ENCODE measurements around the gene ETV3L.

The ETV3L gene

GRCh38 chr1:157132111-157132510, 32.5 kb upstream of the ETV3L start:
- DNase-seq (ENCODE audit: low spot score): no peak

GRCh38 chr1:157131281-157131680, 31.7 kb upstream of the ETV3L start:
- no peak for DNase-seq (ENCODE audit: low spot score)

GRCh38 chr1:157124855-157125254, 25.2 kb upstream of the ETV3L start:
- DNase-seq (ENCODE audit: low spot score): no peak

GRCh38 chr1:157119448-157119847, 19.8 kb upstream of the ETV3L start:
- DNase-seq (ENCODE audit: low spot score): no peak

GRCh38 chr1:157119008-157119407, 19.4 kb upstream of the ETV3L start:
- DNase-seq (ENCODE audit: low spot score): no peak

- no peak for DNase-seq (ENCODE audit: low spot score)
These were observed 18.0 kb upstream of the ETV3L start for GRCh38 chr1:157117527-157118057.

GRCh38 chr1:157116737-157117103, 17.1 kb upstream of the ETV3L start:
- no peak for DNase-seq (ENCODE audit: low spot score)

GRCh38 chr1:157115851-157116736, 16.5 kb upstream of the ETV3L start:
- DNase-seq (ENCODE audit: low spot score): no peak

GRCh38 chr1:157115429-157115838, 15.8 kb upstream of the ETV3L start:
- no peak for DNase-seq (ENCODE audit: low spot score)

- no peak for DNase-seq (ENCODE audit: low spot score)
These were observed 14.8 kb upstream of the ETV3L start for GRCh38 chr1:157114183-157115121.

GRCh38 chr1:157113631-157114030, 14.0 kb upstream of the ETV3L start:
- no peak for DNase-seq (ENCODE audit: low spot score)

- no peak for DNase-seq (ENCODE audit: low spot score)
These were observed 13.5 kb upstream of the ETV3L start for GRCh38 chr1:157113106-157113505.

GRCh38 chr1:157112186-157112867, 12.7 kb upstream of the ETV3L start:
- no peak for DNase-seq (ENCODE audit: low spot score)

GRCh38 chr1:157111396-157112165, 12.0 kb upstream of the ETV3L start:
- DNase-seq (ENCODE audit: low spot score): no peak

GRCh38 chr1:157110686-157111085, 11.1 kb upstream of the ETV3L start:
- DNase-seq (ENCODE audit: low spot score): no peak

- no peak for DNase-seq (ENCODE audit: low spot score)
These were observed 10.4 kb upstream of the ETV3L start for GRCh38 chr1:157110003-157110402.

GRCh38 chr1:157108448-157108847, 8.8 kb upstream of the ETV3L start:
- DNase-seq (ENCODE audit: low spot score): no peak

- no peak for DNase-seq (ENCODE audit: low spot score)
These were observed 8.1 kb upstream of the ETV3L start for GRCh38 chr1:157107702-157108101.

- DNase-seq (ENCODE audit: low spot score): no peak
These were observed 7.2 kb upstream of the ETV3L start for GRCh38 chr1:157106813-157107189.

GRCh38 chr1:157105988-157106812, 6.6 kb upstream of the ETV3L start:
- DNase-seq (ENCODE audit: low spot score): peak; percentile 92
